Mammary epithelial cell (primary cell): Measurements from ENCODE around the gene TULP1.

ENCODE experiments used
- CTCF ChIP-seq, 2 donors: IDR thresholded peaks in 1 of 2; conservative IDR thresholded peaks in 1 of 2; 2 replicates each; pipeline ENCODE4 v1.5.1; 2011 to 2012; ENCODE audit warnings: inconsistent platforms in 2 of 2, low read length in 2 of 2, mild to moderate bottlenecking in 2 of 2, control low read depth in 1 of 2, low read depth in 1 of 2; ENCODE audit not compliant: insufficient read depth in 1 of 2; ENCODE audit errors: extremely low read depth in 1 of 2
- EZH2 ChIP-seq: IDR thresholded peaks from 2 replicates; pipeline ENCODE4 v1.6.1; 2012; ENCODE audit warnings: low read length, inconsistent platforms, borderline replicate concordance

GRCh38 chr6:35481226-35481625, 31.5 kb downstream of the TULP1 start:
- TF ChIP-seq EZH2 (no peak), CTCF (conservative IDR thresholded peaks at IDR 0.05 in 1 of 2, IDR thresholded peaks at IDR 0.05 in 1 of 2; ENCODE audit: extremely low read depth in 1 of 2, insufficient read depth in 1 of 2, low read depth in 1 of 2, low read length in 2 of 2) (no peak)
